Measurements from ENCODE around the gene NIT2.
A peak's percentile ranks its signal among the peaks of the same experiment; 100 is the strongest.
"Not testable (repeated sequence)": the region's sequence is repeated elsewhere in the genome, so short reads cannot be mapped to it uniquely, and the experiment has no call there.

The NIT2 gene

GRCh38 chr3:100334488-100335351 lies at the start of gene NIT2:
Gene NIT2, plus strand, starts transcription at chr3:100334757. Its CDS starts 35 bp downstream, at chr3:100334792.
- DNase-seq = peak; percentile 88

GRCh38 chr3:100288288-100288894 lies 46.2 kb upstream of the NIT2 start:
- no peak for DNase-seq

GRCh38 chr3:100289339-100289738 lies 45.2 kb upstream of the NIT2 start:
- no peak for DNase-seq

- DNase-seq = no peak
Observed at GRCh38 chr3:100295089-100295488, 39.5 kb upstream of the NIT2 start.

- no peak for DNase-seq
Observed at GRCh38 chr3:100297784-100298183, 36.8 kb upstream of the NIT2 start.

- DNase-seq = no peak
Observed at GRCh38 chr3:100299016-100299415, 35.5 kb upstream of the NIT2 start.

- DNase-seq = no peak
Observed at GRCh38 chr3:100306695-100307094, 27.9 kb upstream of the NIT2 start.

GRCh38 chr3:100310355-100310965 lies 24.1 kb upstream of the NIT2 start:
- DNase-seq = no peak

- no peak for DNase-seq
Observed at GRCh38 chr3:100311011-100311410, 23.5 kb upstream of the NIT2 start.

GRCh38 chr3:100316641-100317069 lies 17.9 kb upstream of the NIT2 start:
- DNase-seq = peak; percentile 60

GRCh38 chr3:100317912-100318311 lies 16.6 kb upstream of the NIT2 start:
- DNase-seq = peak; percentile 7

GRCh38 chr3:100319951-100320350 lies 14.6 kb upstream of the NIT2 start:
- no peak for DNase-seq

GRCh38 chr3:100324044-100324443 lies 10.5 kb upstream of the NIT2 start:
- no peak for DNase-seq

- no peak for DNase-seq
Observed at GRCh38 chr3:100325827-100326226, 8.7 kb upstream of the NIT2 start.

GRCh38 chr3:100327377-100327776 lies 7.2 kb upstream of the NIT2 start:
- not testable (repeated sequence) for DNase-seq

- DNase-seq = no peak
Observed at GRCh38 chr3:100329800-100330489, 4.6 kb upstream of the NIT2 start.

GRCh38 chr3:100330651-100331050 lies 3.9 kb upstream of the NIT2 start:
- no peak for DNase-seq

- DNase-seq = no peak
Observed at GRCh38 chr3:100331660-100332059, 2.9 kb upstream of the NIT2 start.

- no peak for DNase-seq
Observed at GRCh38 chr3:100333051-100333450, 1.5 kb upstream of the NIT2 start.

- no peak for DNase-seq
Observed at GRCh38 chr3:100333970-100334487, 528 bp upstream of the NIT2 start.

- DNase-seq = peak; percentile 26
Observed at GRCh38 chr3:100335434-100335833, 877 bp downstream of the NIT2 start.

- DNase-seq = not testable (repeated sequence)
Observed at GRCh38 chr3:100336229-100336628, 1.7 kb downstream of the NIT2 start.

- no peak for DNase-seq
Observed at GRCh38 chr3:100338911-100339310, 4.4 kb downstream of the NIT2 start.

Measured in activated CD4-positive, alpha-beta T cell treated with anti-CD3 and anti-CD28 coated beads, Interleukin-2, amount 50 U/mL, for 16 hours (primary cell).